ENCODE measurements around the gene HSPA12A.
"Not testable (repeated sequence)": the region's sequence is repeated elsewhere in the genome, so short reads cannot be mapped to it uniquely, and the experiment has no call there.

The HSPA12A gene

GRCh38 chr10:116712519-116712918 is 29.8 kb downstream of the HSPA12A start:
- no peak for DNase-seq

GRCh38 chr10:116711803-116712202 is 30.6 kb downstream of the HSPA12A start:
- DNase-seq: not testable (repeated sequence)

- no peak for DNase-seq
Measured at GRCh38 chr10:116710076-116710475, 32.3 kb downstream of the HSPA12A start.

GRCh38 chr10:116708877-116709276 is 33.5 kb downstream of the HSPA12A start:
- no peak for DNase-seq

- DNase-seq: no peak
Measured at GRCh38 chr10:116708391-116708821, 34.0 kb downstream of the HSPA12A start.

- DNase-seq: no peak
Measured at GRCh38 chr10:116707981-116708380, 34.4 kb downstream of the HSPA12A start.

- no peak for DNase-seq
Measured at GRCh38 chr10:116706281-116706680, 36.1 kb downstream of the HSPA12A start.

- no peak for DNase-seq
Measured at GRCh38 chr10:116705498-116705897, 36.9 kb downstream of the HSPA12A start.

- no peak for DNase-seq
Measured at GRCh38 chr10:116704926-116705325, 37.4 kb downstream of the HSPA12A start.

GRCh38 chr10:116702165-116702564 is 40.2 kb downstream of the HSPA12A start:
- no peak for DNase-seq

- DNase-seq: no peak
Measured at GRCh38 chr10:116699471-116700150, 42.8 kb downstream of the HSPA12A start.

- no peak for DNase-seq
Measured at GRCh38 chr10:116699049-116699448, 43.3 kb downstream of the HSPA12A start.

- DNase-seq: no peak
Measured at GRCh38 chr10:116698364-116698763, 44.0 kb downstream of the HSPA12A start.

GRCh38 chr10:116697816-116698215 is 44.5 kb downstream of the HSPA12A start:
- peak; percentile 20 for DNase-seq

- DNase-seq: no peak
Measured at GRCh38 chr10:116696919-116697318, 45.4 kb downstream of the HSPA12A start.

GRCh38 chr10:116694927-116695268 is 47.5 kb downstream of the HSPA12A start:
- no peak for DNase-seq

- DNase-seq: no peak
Measured at GRCh38 chr10:116694243-116694926, 48.0 kb downstream of the HSPA12A start.

GRCh38 chr10:116692225-116692624 is 50.1 kb downstream of the HSPA12A start:
- no peak for DNase-seq

- no peak for DNase-seq
Measured at GRCh38 chr10:116691635-116692034, 50.7 kb downstream of the HSPA12A start.

- peak; percentile 57 for DNase-seq
Measured at GRCh38 chr10:116690356-116691322, 51.7 kb downstream of the HSPA12A start.

- no peak for DNase-seq
Measured at GRCh38 chr10:116689744-116690143, 52.6 kb downstream of the HSPA12A start.

GRCh38 chr10:116688741-116689495 is 53.4 kb downstream of the HSPA12A start:
- no peak for DNase-seq

Measured in midbrain (tissue), 1 donor.